Posterior vena cava (tissue), 2 donors: Measurements from ENCODE around the gene CMKLR1. TPM values are rescaled to one million over a fixed set of nuclear protein-coding genes. Genes with fewer than 3 reads are reported as not detected.

Experiments
- DNase-seq: peaks from one replicate; pipeline ENCODE4 v3.0.0-alpha.2; 2020; ENCODE audit warnings: low spot score
- intact Hi-C, 2 donors: fragments of 100-400 bp; cut with DNase I; formaldehyde crosslinking; loops; one replicate each; pipeline versions ENCODE4 v1.14.1 to v1.14.2; 2022 to 2023
- total RNA-seq, 2 donors: library from RNA; stranded (reverse); fragmentation: NEBNext Ultra II Directional; extraction: Animal tissue kit (Norgen Biotek cat#: 25700); gene quantifications; one replicate each; pipeline ENCODE4 v1.2.1, GENCODE V29; 2021
- donor health status: DM: yes; HTN: yes; CAD: no.
- donor health status: DM: yes; HTN: yes; CAD: no.

The CMKLR1 gene
- total RNA-seq, 2 donors from 2014 or later: 44.6 to 53.4 TPM

DNA sequence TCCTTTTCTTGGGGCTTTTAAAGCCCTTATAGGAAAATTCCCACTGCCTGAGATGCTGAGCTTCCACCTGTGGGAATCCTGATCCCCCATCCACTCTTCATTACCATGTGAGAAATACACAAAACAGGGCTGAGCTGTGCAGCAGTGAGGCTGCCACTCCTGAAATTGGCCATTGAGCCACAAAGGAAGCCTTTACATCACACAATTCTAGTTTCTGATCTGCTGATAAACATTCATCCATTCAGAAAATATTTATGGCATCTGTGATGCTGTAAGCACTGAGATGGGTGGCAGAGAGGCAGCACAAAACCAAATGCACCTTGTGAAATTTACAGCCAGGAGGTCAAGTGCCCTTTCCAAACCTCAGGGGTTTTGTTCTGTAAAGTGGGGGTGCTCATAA, 26.2 kb upstream of the CMKLR1 start:
- intact Hi-C loops: no loop called here

DNA sequence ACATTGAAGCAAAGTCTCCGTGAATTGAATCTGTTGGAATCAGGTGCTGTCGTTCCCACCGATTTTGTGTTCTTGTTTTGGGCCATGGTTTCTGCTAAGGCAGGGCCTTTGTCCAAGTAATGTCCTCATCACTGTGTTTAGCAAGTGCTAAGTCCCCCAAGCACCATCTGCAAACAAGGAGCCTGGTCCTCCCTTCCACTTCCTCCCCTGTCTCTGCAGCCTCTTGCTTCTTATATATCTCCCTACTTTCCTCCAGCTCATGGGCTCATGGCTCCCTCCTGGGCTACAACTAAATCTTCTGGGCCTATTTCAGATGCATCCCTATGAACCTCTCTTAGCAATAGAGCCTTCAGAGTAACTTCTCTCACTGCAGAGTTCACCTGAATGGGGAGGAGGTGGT, 25.8 kb upstream of the CMKLR1 start:
- DNase-seq: no peak
- intact Hi-C loops: no loop called here

More for the DNA sequence above, 26.2 kb upstream of the CMKLR1 start:
- no peak for DNase-seq

DNA sequence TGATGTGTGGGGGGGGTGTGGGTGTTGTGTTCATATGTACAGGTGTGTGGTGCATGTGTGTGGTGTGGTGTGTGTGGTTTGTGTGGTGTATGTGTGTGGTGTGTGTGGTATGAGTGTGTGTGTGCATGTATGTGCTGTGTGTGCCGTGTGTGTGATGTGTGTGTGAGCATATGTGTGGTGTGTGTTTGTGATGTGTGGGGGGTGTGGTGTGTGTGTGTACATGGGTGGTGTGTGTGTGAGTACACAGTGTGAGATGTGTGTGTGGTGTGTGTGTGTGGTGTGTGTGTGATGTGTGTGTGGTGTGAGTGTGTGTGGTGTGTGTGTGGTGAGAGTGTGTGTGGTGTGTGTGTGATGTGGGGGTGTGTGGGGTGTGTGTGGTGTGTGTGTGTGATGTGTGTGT, 24.5 kb upstream of the CMKLR1 start:
- intact Hi-C loops: no loop called here
- no peak for DNase-seq

DNA sequence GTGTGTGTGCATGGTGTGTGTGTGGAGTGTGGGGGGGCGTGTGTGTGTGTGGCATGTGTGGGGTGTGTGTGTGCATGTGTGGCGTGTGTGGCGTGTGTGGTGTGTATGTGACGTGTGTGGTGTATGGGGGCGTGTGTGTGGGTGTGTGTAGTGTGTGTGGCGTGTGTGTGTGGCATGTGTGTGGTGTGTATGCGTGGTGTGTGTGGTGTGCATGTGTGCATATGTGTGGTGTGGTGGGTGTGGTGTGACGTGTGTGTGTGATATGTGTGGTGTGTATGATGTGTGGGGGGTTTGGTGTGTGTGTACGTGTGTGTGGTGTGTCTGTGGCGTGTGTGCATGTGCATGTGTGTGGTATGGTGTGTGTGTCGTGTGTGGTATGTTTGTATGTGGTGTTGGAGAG, 24.1 kb upstream of the CMKLR1 start:
- intact Hi-C loops: no loop called here
- DNase-seq: no peak

DNA sequence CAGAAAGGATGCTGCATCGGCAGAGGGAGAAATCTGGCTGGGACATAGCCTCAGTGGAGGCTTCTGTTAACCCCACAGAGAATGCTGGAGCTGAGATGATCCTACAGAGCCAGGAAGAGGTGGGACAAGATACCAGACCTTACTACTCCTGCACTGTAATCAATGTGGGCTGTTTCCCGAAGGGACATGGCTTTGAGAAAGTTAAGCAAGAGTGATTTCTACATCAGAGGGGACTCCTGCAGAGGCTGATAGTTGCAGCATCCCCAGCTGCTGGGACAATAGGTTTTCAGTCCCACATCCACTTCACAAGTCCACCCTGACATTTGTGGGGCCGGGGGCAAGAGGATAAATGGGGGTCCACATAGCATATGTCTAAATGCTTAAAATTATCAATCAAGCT, 22.5 kb upstream of the CMKLR1 start:
- no peak for DNase-seq
- intact Hi-C loops: no loop called here

DNA sequence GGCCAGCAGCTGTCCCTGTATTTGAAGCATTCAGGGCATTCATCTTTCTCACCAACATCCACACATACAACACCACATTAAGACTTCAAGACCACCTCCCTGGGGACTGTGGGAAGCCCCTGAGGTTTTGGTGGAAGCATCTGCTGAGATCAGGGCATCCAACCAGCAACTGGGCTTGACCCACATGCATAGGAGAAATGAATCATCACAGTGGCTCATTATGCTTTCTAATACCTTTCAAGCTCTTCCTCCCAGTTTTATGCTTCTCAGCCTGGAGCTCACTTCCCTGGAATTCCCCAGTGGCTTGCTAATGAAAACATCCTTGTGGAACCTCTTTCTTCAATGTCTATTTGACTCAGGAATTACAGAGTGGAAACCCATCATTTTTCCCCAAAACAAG, 21.4 kb upstream of the CMKLR1 start:
- intact Hi-C loops: no loop called here
- DNase-seq: no peak

DNA sequence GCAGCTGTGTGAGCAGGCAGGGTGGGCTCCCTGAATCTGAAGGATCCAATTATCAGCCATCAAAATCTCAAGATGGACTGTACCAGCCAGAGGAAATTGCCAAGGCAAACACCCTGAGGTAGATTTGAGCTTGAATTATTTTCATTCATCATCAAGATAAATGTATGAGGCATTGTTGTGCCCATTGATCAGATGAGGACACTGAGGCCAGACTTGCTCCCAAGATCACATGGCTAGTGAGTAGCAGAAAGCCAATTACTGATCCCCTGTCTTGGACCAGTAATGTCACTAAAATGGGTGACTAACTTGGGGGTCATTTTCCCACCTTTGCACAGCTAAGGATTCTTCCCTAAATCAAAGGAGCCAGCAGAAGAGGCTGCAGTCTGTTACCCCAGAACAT, 20.9 kb upstream of the CMKLR1 start:
- DNase-seq: no peak
- intact Hi-C loops: no loop called here

DNA sequence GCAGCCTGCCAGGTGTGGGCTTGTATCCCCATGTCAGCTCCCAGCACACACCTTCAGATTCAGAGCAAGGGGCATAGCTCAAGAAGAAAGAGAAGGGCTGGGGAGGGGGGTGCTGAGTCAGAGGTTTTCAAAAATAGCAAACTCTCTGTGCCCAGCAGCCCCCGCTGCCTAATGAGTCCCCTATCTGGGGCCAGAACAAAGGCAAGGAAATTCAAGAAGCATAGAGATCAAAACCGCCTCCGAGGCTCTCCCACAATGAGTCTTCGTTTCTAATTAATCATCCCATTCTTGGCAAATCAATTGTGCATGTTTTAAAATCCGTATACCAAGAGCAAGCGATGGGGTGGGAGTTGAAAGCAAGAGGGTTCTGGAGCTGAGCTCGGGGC, 19.5 kb upstream of the CMKLR1 start:
- intact Hi-C loops: loop anchor here in 1 of 2 donors (10.0 kb wide), 1 partner anchor 506 kb away; no protein-coding TSS in a partner anchor

DNA sequence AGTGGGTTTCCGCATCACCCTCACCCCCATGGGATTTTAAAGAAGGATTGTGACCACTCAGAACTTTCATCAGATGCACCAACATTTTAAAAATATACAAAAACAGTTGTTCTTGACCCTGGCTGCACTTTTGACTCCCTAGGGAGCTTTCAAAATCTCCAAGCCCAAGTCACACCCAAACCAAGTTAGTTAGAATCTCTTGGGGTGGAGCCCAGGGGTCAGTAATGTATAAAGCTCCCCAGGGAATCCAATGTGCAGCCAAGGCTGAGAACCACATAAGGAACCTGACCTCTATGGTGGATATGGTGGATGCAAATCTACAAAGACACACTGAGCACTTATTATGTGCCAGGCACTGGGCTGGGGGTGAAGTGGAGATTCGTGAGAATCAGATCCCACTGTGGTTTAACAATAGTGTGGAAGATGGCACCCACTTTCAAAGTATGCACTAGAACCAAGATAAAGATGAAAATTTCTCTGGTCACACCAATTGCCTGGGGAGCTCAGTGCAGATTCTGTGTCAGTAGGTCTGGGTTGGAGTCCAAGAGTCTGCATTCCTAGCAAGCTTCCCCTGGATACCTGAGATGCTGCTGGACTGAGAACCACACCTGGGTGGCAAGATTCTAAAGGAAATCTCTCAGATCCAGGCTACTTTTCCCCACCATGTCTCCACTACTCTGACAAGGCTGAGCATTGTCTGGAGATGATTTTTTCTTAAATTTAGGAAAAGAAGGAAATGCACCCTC, 18.9 kb upstream of the CMKLR1 start:
- intact Hi-C loops: loop anchor here in 1 of 2 donors (10.0 kb wide), 1 partner anchor 507 kb away; no protein-coding TSS in a partner anchor

More for the DNA sequence above, 19.5 kb upstream of the CMKLR1 start:
- DNase-seq: no peak

DNA sequence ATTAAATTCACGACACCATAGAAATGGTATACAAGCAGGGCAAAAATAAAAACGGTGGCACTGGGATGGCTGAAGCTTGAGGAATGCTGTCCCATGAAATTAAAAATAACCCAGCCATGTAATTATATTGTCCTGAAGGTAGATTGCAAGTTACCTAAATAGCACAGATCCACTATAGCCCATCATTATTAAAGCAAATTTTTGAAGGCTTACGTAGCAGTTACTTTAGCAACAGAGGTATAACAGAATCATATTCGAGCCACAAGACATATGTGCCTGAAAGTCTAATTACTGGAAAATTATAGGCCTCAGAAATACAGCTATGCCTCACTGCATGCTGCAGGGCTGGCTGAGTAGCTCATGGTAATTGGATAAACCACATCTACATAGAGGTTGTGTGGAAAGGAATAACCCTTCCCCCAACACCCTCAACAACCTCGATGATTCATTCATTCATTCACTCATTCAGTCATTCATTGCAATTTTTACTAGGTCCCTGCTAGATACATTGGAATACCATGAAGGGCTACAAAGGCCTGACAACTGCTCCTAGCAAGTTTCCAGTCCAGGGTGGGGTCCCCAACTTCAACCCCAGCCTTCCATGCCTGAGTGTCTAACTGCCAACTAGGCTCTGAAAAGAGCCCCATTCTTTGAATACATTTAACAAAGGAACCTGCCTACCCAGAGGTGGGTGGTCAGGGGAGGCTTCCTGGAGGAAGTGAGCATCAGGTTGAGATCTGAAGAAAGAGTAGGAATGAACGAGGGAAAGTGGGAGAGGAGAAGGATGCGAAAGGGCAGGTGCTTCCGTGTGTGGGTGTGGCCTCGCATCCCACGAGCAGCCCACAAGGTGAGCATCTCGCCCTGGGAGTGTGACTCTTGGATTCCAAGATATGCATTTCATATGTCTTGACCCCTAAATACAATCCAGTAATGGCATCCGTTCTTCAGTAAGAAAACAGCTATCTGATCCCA, 18.0 kb upstream of the CMKLR1 start:
- no peak for DNase-seq
- intact Hi-C loops: loop anchor here in 1 of 2 donors (10.0 kb wide), 1 partner anchor 508 kb away; no protein-coding TSS in a partner anchor

More for the DNA sequence above, 18.9 kb upstream of the CMKLR1 start:
- no peak for DNase-seq

DNA sequence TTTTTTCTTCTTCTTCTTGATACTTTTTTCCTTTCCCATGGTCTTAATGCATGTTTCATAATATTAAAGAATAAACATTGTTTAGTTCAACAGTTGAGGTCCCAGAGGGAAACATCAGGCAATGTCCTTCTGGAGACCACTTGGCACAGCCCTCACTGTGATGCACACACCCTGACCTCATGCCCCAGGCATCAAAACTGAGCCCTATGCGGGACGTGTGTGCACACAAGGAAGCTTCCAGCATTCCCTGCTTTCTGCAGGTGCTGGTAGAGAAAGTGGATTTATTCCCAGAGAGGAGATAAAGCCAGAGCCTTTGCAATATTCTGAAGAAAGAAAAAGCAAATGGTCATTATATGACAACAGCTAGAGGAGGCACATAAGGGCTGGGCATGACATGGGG, 16.0 kb upstream of the CMKLR1 start:
- intact Hi-C loops: loop anchor here in 1 of 2 donors (10.0 kb wide), 1 partner anchor 510 kb away; no protein-coding TSS in a partner anchor
- no peak for DNase-seq

DNA sequence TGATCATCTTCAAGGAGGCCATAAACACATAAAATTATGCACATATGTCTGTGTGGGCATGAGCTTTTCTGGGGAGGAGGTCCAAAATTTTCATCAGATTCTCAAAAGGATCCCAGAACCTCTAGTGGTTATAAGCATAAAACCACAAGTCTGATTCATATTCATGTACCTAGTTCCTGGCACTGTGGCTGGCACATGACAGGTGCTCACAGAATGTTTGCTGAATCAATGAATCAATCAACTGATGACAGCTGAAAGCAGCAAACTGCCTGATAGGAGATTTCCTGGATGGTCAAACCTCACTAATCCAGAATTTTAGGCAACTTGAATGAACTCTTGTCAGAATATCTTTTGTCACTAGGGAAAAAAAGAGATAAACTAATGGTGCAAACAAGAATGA, 13.5 kb upstream of the CMKLR1 start:
- DNase-seq: no peak
- intact Hi-C loops: loop anchor here in 1 of 2 donors (10.0 kb wide), 1 partner anchor 512 kb away; no protein-coding TSS in a partner anchor

DNA sequence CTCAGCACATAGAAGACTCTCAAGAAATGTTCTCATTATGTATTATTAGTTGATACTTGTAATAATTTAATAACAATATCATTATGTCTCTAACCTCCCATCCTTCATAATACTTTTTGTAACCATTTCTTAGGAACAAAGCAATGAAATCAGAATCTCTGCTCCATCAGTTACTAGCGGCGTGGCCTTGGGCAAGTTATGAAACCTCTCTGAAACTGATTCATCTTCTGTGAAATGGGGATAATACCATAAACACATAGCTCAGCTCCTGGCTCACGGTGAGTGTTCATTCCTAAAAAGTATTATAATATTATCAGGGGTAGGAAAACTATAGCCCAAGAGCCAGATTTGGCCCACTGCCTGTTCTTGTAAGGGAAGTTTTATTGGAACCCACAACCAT, 11.4 kb upstream of the CMKLR1 start:
- intact Hi-C loops: loop anchor here in 1 of 2 donors (10.0 kb wide), 1 partner anchor 514 kb away; no protein-coding TSS in a partner anchor

DNA sequence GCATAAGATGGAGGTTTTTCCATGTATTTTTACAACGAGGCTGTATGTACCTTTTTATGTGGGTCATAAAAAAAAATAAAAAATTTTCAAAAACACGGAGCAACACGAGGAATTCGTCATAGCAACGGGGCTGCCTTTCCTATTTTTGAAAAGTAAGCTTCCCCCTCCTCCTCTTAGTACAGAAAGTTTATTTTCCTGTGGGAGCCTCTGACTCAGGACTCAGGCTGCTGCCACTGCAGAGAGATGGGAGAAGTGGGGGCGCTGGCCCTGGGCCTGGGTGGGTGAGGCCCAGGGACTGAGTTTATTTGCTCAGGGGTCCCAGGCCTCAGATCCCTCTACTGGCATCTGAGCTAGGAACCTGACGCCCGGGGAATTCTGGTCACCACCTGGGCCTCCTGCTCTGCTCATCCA, 10.2 kb upstream of the CMKLR1 start:
- intact Hi-C loops: no loop called here

More for the DNA sequence above, 11.4 kb upstream of the CMKLR1 start:
- no peak for DNase-seq

DNA sequence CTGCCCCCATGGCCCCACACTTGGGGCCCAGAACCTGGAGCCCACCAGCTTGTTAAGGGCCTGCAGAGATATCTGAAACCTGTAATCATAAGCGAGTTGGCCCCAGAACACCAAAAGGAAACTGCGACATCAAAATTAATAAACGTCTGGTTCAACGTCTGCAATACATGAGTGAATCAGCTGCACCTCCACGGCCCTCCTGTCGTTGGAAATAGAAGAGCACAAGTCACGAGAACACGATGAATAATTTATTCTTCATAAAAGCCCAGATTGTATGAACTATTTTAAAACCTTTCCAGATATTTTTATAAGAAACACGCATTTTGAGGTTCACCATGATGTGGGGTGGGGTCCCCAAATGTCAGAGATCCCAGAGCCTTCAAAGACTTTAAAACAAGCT, 9.7 kb upstream of the CMKLR1 start:
- intact Hi-C loops: no loop called here
- DNase-seq: no peak

More for the DNA sequence above, 10.2 kb upstream of the CMKLR1 start:
- DNase-seq: no peak

DNA sequence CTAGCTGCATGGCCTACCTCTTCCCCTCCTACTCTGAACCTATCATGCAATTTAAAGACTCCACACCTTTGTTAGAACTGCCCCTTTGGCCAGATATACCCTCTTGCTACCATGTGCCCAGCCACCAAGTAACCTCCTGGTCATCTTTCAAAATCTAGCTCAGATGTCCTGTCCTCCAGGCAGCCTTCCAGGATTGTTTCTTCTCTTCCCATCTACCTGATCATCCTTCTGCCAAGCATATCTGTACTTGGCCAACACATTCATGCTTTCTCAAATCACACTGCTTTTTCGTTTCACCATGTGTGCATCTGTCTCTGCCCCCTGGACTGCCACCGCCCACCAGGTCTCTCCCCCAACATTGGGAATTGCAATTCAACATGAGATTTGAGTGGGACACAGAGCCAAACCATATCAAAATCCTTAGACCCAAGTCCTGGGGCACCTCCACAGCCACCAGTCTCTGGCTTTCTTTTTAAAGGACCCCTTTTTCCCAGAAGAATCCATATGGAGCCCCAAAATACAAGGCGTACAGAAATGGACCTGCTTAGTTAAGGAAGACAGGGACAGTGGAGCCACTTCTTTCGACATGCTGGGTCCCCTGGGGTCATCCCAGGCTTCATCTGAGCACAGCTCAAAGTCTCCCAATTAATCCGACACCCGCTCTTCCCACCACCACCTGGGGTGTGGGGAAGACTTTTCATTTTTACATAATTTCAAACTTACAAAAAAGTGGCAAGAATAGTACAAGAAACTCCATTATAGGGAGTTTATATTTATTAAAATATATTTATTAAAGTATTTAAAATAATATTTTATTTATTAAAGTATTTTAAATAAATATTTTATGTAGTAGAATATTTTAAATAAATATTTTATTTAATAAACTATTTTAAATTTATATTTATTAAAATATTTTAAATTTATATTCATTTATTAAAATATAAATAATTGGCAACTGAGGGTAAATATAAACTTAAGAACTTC, 7.9 kb upstream of the CMKLR1 start:
- no peak for DNase-seq
- intact Hi-C loops: no loop called here

DNA sequence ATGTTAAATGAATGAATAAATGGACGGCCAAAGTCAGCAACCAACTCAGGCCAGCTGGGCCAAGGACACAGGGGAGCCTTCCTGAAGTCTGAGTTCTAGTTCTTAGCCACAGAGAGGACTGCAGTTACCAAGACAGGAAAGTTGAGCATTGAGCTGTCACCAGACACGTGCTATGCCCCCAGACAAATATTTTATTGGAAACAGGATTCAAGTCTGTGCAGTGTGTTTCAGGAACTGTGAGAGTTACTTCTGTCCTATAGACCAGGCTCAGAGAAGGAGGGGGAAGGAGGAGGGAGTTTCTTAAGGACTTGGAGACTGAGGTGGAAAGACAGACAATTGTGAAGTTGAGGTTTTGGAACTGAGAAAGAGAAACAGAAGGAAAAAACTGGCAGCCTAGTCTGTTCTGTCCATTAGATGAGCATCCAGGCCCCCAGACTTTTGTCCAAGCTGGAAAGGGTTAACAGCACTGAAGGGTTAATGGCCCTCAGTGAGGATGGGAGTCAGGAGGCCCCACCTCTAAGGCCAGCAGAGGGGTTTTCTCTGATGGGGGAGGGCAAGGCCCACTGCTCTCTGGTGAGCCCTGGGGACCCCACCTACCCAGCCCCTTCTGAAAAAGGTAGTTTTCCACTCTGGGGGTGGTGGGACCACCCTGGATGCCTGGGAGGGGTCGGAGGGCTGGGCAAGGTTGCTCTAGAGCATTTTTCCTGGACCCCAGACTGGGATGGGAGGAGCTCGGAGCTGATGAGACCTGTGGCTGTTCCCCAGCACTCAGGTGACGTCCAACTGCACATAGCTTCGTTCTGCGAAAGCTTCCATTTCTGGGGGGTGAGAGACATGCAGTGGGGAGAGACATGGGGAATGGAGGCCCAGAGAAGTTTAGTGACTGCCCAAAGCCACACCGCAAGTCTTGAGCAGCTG, 6.9 kb upstream of the CMKLR1 start:
- intact Hi-C loops: no loop called here
- no peak for DNase-seq

DNA sequence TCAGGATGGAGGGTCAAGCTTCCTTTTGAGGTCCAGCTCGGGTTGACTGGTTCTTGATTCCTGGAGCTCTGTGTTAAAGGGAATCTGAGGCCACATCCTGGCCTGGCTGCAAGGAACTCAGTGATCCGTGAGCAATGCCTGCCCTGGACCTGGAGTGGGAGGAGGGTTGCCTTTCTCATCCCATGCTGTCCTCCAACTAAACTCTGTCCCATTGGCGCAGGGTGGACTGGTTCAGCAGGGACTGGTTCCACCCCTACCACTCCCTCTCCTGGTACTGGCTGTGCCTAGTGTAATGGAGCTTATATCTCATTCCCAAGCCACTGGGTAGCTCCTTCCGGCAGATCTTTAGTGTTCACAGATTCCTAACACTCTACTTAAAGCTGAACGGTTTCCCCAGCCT, 3.9 kb upstream of the CMKLR1 start:
- intact Hi-C loops: no loop called here

More for the DNA sequence above, 3.9 kb upstream of the CMKLR1 start:
- DNase-seq: no peak
